ENCODE measurements around the gene SDR42E1. TPM values are rescaled to one million over a fixed set of nuclear protein-coding genes. Genes with fewer than 3 reads are reported as not detected.

Gene SDR42E1
- polyA plus RNA-seq, 3 donors = 13.2 to 15.4 (median 14.3) TPM

DNA sequence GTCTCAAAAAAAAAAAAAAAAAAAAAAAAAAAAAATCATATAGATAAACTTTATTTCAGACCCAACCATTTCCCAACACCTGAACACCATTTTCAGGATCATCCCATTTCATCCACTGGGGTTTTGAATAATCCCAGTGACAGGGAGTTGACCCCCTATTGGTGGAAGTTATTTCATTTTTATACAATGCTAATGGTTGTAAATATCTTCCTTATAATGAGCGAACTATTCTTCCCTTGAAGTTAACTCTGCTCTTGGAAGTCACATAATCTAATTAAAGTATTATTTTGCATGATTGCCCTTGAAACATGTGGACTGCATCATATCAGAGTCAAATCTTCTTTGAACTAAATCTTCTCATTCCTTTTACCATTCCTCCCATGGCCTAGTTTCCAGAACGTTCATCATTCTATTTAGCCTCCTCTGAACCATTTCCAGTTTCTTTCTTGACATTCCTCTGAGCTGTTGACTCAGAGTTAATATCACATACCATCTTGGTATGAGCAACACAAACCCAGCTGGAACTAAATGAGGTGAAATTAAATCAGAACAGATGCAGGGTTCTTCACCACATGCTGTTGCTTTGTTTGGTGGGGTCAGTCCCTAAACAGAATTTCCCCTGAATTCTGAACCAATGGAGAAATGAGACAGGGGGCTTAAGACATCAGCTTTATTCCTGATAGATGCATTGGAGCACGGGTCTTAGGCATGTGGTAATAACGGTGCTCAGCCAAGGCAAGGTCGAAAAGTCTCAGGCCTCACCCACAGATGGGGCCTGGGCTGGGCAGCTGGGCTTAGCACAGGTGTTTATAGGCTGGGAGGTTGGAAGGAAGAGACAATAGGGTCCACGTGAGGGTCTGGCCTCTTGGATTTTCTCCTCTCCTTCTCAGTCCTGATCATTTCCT lies 32.7 kb upstream of the SDR42E1 start:
- peak in 6 of 11 donors; percentile 39 to 65 (median 55) for DNase-seq (ENCODE audit: extremely low read depth in 1 of 11, low read depth in 9 of 11, low spot score in 4 of 11)

DNA sequence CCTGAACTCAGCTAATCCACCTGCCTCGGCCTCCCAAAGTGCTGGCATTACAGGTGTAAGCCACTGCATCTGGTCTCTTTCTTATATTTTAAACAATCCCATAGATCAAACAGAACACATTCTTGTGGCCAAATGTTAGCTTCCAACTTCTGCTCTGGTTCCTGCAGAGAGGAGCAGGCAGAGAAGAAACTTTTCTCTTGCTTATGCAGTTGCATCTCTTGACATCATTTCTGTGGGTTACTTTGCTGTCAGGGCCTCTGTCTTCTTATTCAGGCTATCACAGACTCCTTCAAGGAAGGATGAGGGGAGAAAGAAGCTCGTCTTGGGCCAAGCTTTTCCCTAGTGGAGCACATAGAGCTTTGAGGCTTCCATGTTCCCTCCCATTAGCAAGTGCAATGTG lies 31.6 kb upstream of the SDR42E1 start:
- DNase-seq (ENCODE audit: extremely low read depth in 1 of 11, low read depth in 9 of 11, low spot score in 4 of 11) = no peak

DNA sequence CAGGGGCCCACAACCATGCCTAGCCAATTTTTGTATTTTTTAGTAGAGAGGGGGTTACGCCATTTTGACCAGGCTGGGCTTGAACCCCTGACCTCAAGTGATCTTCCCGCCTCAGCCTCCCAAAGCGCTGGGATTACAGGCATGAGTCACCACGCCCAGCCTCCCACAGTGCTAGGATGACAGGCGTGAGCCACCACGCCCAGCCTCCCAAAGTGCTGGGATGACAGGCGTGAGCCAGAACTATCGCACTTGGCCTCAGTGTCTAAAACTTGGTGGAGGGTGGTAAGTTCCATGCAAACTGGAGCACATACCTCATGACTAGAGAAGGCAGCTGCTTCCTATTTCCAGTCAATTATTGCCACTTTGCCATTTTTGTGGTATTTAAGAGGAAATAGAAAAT lies 30.9 kb upstream of the SDR42E1 start:
- no peak for DNase-seq (ENCODE audit: extremely low read depth in 1 of 11, low read depth in 9 of 11, low spot score in 4 of 11)

DNA sequence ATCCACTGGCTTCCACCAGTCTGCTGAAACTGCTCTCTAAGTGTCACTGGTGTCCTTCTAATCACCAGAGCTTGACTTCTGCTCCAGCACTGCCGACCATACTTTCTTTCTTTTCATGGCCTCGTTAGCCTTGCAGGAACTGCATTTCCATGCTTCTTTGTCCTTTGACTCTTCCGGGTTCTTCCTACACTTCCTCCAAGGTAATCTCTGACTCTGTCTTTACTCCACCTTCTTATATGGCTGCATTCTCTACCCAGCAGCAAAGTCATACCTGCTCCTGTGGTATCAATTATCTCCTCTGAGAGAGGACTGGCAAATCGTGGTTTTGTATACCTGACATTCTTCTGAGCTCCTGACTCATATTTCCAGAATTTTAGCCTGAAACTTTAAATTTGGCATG lies 30.3 kb upstream of the SDR42E1 start:
- DNase-seq (ENCODE audit: extremely low read depth in 1 of 11, low read depth in 9 of 11, low spot score in 4 of 11) = no peak

DNA sequence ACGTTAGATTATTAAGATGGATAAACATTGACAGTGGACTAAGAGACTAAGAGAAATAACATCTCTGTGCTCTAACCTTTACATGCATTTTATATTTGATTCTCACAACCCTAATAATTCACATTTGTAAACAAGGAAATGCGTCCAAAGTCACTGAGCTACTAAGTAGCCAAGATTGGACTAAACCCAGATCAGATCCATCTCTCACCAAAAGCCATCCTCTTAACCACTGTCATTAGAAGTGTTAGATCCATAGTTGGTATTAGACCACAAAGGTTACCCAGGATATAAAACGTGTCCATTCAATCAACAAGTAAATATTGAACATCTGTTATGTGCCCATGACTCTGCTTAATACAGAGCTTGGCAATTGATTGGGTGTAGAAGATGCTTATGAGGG lies 29.0 kb upstream of the SDR42E1 start:
- no peak for DNase-seq (ENCODE audit: extremely low read depth in 1 of 11, low read depth in 9 of 11, low spot score in 4 of 11)

DNA sequence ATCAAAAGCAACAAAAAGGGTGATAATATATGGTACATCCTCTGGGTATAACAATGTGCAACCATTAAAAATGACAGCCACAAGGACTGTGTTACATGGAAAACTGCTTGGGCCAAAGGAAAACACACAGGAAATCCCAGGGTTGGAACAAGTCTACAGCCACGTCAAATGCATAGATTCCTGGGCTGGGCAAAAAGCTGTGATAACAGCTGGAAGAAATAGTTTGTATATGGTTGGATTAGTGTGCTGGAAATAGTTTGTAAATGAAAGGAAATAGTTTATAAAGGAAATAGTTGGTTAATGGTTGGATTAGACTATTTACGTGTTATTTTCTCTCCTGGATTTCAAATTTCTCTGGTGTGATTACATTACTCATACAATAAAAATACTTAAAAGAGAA lies 26.4 kb upstream of the SDR42E1 start:
- DNase-seq (ENCODE audit: extremely low read depth in 1 of 11, low read depth in 9 of 11, low spot score in 4 of 11) = no peak

DNA sequence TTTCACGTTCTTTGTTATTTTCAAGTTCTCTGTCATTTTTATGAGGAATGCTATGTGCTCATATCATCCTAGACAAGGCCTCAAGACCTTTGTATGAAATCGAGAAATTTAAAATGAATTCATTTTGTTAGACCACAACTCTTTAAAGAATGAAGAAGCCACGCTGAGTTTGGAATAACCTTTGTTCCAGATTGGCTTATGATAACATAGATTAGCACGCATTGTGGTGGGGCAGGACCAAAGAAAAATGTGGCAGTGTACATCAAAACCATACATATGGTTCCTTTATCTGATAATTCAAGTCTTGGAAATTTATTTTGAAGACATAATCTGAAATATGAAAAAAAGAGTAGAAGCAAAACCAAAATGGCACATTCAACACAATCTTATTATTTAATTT lies 26.0 kb upstream of the SDR42E1 start:
- DNase-seq (ENCODE audit: extremely low read depth in 1 of 11, low read depth in 9 of 11, low spot score in 4 of 11) = no peak

DNA sequence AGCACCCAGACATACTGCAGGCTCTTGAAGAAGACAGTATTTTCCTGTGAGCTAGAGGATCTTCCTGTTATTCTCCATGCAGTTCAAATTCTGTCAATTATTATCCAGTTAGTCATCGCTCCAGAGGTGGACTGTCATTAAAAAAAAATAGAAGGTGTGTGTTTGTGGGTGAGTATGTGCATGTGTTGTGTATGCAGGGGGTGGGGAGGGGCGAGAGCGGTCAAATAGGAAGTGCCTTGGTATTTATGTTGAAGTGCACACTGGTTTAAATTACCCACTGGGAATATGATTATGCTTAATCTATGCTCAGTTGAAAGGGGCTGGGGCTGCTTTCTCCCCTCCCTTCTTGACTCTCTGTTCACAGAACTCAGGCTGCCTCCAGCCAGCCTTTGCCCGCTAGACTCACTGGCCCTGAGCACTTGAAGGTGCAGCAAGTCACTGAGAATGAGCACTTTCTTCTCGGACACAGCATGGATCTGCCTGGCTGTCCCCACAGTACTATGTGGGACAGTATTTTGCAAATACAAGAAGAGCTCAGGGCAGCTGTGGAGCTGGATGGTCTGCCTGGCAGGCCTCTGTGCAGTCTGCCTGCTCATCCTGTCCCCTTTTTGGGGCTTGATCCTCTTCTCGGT lies 23.8 kb upstream of the SDR42E1 start, which contains the start of gene HSD17B2:
TSS of gene HSD17B2 (plus strand) at position 273 of the 632 bp plus-strand sequence. CDS start at position 445, 172 bp downstream.
- no peak for DNase-seq (ENCODE audit: extremely low read depth in 1 of 11, low read depth in 9 of 11, low spot score in 4 of 11)

DNA sequence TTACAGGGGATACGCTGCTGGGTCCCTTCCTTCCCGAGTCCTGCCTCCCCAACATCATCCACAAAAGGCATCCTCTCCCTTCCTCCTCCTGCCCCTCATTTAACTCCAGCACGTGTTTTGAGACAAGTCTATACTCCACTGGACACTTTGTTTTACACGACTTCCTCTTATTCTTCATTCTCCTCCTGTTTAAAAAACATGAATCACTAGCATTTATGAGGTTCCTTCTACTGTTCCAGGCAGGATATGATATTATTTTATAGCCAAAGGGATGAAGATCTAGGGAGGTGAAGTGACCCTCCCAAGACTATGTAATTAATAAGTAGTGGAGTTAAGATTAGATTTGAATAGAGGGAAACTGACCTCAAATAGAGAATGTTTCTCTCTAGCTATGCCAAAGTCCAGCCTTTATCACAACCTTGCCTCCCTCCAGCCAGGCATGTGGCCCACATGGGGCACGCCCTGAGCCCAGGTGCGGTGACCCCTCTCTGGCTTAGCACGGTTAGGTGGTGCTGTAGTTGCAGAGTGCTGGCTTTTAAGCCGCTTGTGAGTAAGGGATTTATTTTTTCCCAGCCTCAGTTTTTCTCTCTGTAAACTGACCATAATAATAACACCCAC lies 22.5 kb upstream of the SDR42E1 start:
- no peak for DNase-seq (ENCODE audit: extremely low read depth in 1 of 11, low read depth in 9 of 11, low spot score in 4 of 11)

DNA sequence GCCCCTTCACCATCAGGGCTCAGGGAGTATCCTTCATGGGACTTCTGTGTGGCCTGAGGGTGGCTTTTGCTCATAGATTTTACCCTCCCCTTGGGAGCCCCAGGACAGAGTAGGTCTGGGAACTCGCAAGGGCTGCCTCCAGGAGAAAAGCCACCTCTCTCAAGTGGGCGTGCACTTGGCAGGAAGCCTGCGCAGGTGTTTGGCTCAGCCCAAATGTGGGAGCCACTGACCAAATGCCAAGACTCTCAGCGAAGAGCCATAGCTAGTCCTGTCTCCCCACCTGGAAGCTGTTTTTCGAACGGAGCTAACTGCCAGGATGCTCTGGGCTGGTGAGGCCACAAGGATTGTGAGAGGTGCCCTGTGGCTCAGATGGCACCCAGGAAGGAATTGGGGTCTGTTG lies 21.7 kb upstream of the SDR42E1 start:
- DNase-seq (ENCODE audit: extremely low read depth in 1 of 11, low read depth in 9 of 11, low spot score in 4 of 11) = no peak

DNA sequence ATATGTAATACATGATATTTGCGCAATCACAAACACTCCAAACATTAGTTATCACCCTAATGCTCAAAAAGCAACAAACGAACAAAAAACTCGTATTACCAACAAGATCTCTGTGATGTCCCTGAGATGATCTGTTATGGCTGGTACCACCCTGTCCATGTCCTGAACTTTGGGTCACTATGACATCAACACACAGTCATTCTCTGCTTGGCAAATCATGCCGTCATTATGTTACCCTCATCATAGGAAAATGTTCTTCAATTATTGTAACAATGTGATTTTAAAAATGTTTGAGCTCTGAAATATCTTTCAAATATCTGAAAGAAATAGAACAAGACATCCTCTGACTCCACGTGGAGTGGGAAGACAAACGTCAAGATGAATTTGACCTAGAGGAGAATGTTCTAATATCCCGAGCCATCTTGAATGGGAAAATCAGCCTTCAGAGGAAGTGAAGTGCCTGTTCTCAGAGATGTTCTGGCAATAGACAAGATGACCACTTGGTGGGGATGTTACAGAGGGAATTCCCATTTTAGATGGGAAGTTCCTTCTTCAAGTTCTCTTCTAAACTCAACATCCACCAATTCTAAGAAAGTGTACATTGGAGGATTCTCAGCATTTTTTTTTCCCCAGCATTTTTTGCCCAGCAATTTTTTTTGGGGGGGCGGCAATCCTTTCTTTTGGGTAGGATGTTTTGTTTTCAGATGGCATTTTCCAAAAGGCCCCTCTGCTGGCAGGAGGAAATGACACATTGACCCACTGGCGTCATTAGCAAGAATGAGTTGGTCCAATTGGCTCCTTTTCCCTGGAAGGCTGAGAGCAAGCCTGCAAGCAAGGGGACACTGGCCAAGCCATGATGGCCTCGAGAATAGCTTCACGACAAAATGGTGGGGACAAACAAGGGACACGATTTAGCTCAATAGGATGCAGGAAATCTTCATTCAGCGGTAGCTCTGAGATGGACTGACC lies 20.1 kb upstream of the SDR42E1 start:
- peak in 4 of 11 donors; percentile 33 to 58 (median 56) for DNase-seq (ENCODE audit: extremely low read depth in 1 of 11, low read depth in 9 of 11, low spot score in 4 of 11)

DNA sequence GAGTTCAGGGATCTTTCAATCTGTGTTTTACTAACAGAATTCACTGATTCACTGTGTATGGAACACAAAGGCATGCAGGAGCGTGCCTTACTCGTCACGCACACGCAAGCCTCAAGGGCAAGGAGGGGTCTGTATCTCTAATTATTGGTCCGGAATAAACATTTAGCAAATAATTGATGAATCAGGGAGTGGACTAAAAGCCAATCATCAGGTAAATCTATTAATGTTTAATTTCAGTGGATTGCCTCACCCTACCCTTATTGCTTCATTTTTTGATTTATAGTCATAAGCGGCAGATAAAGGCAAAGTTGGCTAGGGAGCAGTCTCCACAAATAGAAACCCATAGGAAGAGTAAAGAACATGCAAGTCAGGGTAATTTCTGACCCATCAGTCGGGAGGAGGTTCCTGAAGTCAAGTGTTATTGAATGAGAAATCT lies 16.4 kb upstream of the SDR42E1 start:
- DNase-seq (ENCODE audit: extremely low read depth in 1 of 11, low read depth in 9 of 11, low spot score in 4 of 11) = no peak

DNA sequence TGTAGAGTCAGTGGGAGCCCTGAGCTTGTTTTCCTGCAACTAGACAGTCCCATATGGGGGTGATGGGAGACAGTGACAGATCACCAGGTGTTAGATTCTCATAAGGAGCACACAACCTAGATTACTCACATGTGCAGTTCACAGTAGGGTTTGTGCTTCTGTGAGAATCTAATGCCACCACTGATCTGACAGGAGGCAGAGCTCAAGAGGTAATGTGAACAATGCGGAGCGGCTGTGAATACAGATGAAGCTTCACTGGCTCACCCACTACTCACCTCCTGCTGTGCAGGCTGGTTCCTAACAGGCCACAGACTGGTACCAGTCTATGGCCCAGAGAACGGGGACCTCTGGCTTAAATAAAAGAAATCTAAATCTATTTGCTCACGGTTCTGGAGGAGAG lies 13.6 kb upstream of the SDR42E1 start:
- no peak for DNase-seq (ENCODE audit: extremely low read depth in 1 of 11, low read depth in 9 of 11, low spot score in 4 of 11)

DNA sequence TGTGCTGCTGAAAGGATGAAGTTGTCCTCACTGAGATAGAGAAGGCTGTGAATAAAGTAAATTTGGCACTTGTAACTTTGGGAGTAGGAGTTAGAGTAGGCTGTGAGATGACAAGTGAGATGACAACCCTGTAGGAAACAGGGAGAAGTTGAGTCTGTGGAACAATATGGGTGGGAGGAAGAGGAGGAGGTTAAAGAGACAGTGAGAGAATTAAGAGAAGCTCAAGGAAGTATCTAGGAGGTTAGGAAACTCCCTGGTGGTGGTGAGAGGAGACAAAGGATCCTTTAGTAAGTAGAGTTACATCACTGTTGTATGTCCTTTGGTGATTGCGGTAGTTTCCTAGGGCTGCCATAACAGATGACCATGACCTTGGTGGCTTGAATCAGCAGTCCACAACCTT lies 13.0 kb upstream of the SDR42E1 start:
- no peak for DNase-seq (ENCODE audit: extremely low read depth in 1 of 11, low read depth in 9 of 11, low spot score in 4 of 11)

DNA sequence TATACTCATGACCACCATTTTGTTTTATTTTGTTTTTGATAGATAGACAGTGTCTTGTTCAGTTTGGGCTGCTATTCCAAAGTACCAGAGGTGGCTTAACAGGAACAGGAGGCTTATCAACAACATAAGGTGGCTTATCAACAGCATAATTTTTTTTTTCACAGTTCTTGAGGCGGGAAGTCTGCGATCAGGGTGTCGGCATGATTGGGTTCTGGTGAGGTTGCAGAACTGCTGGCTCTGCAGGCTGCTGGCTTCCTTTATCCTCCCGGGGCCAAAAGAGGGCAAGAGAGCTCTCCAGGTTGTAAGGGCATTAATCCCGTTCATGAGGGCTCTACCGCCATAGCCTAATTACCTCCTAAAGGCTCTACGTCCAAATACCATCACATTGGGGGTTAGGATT lies 11.9 kb upstream of the SDR42E1 start:
- no peak for DNase-seq (ENCODE audit: extremely low read depth in 1 of 11, low read depth in 9 of 11, low spot score in 4 of 11)

DNA sequence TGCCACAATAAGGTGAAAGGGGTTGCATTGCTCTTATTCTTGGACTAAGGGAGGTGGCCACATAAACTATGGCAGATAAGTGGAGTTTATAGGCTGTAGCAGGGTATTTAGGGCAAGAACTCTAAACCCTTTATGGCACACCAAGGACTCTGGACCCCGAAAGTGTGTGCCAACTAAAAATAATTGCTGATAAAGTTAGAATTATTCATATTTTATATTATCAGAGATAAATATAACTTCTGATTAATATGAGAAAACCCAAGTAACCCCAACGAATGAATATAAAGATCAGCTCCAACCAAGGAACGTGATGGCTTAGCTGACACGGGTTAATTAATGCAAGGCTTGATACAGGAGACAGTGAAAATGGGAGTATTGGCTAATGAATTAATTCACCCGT lies 8.8 kb upstream of the SDR42E1 start:
- no peak for DNase-seq (ENCODE audit: extremely low read depth in 1 of 11, low read depth in 9 of 11, low spot score in 4 of 11)

DNA sequence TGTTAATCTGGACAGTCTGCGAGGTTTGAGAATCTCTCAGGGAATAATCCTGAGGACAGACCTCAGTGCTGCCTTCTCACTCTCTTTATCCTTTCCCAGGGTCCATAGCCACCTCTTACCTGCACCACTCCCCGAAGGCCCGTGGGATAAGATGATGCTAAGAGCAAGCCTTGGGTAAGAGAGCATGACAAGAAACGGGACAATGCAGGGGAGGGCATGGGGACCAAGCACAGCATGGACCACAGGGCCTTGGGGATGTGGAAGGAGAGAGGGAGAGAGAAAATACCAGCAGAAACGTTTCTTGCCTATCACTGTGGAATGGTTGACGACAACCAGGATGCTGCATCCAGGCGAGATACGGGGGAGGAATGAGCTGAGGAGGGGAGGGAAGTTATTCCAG lies 8.3 kb upstream of the SDR42E1 start:
- no peak for DNase-seq (ENCODE audit: extremely low read depth in 1 of 11, low read depth in 9 of 11, low spot score in 4 of 11)

DNA sequence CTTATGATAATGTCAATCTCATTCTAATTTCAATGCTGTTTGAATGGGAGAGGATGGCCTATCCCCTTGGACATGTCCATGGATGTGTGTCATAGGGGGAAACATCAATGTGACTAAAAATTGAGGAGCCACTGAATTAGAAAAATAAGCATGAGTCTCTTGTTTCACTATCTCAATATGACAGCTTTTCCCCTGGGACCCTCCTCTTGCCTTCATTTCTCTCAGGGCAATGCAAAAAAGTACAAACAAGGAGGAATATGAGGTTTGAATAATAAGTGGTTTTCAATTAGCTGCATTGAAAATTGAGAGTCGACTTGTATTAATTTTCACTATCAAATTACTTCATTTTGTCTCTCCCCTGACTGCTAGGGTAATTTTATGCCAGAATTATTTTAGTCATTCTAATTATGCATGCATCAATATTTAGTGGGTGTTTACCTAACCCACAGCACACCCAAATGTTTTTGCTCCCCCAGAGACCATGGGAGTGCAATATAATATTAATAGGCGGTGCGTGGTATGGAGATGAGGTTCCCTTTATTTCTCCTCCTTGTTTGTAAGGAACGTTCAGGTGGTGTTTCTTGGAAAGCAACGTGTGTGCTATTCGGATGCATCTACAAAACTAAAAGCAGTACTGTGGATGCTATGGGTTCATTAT lies 6.8 kb upstream of the SDR42E1 start:
- no peak for DNase-seq (ENCODE audit: extremely low read depth in 1 of 11, low read depth in 9 of 11, low spot score in 4 of 11)
